Fibroblast of peridontal ligament (primary cell): ENCODE measurements around the gene TUBA4B.
A peak's percentile ranks its signal among the peaks of the same experiment; 100 is the strongest.
"Not testable (repeated sequence)": the region's sequence is repeated elsewhere in the genome, so short reads cannot be mapped to it uniquely, and the experiment has no call there.

Experiments used
- DNase-seq: peaks from one replicate; pipeline ENCODE4 v3.0.0-alpha.2; 2010; ENCODE audit errors: extremely low read depth

TUBA4B gene

DNA sequence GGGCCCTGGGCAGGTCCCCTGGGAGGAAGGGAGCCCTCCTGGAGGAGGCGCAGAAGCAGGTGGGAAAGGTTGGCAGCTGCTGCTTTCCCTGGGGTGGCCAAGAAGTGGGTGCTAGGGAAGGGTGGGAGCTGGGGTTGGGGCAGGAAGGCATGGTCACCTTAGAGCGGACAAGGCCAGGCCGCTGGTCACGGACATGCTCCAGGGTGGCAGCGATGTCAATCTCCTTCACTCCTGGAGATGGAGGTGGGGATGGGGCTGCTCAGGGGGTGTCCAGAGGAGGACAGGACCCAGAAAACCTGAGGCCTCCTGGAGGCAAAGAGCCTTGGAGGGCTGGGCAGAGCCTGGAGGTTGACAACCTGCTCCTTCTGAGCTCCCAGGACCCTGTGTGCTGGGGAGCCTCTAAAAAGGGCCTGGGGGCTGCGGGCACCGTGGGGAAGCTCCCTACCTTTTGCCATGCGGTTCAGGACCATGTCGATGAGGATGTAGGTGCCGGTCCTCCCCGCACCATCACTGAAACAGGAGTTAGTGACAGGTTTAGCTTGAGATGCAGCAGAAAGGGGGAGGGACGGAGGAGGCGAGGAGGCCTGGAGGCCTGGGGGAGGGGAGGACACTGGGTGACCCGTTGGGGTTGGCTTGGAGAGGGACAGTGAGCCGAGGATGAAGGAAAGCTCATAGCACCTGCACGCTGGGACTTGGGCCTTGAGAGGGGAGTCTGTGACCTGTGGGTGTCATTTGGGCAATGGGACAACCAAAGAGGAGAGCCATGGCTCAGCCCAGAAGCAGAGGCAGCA is 37.5 kb downstream of the TUBA4B start:
- no peak for DNase-seq

GRCh38 chr2:219291394-219291793 is 38.4 kb downstream of the TUBA4B start:
- DNase-seq, result no peak

DNA sequence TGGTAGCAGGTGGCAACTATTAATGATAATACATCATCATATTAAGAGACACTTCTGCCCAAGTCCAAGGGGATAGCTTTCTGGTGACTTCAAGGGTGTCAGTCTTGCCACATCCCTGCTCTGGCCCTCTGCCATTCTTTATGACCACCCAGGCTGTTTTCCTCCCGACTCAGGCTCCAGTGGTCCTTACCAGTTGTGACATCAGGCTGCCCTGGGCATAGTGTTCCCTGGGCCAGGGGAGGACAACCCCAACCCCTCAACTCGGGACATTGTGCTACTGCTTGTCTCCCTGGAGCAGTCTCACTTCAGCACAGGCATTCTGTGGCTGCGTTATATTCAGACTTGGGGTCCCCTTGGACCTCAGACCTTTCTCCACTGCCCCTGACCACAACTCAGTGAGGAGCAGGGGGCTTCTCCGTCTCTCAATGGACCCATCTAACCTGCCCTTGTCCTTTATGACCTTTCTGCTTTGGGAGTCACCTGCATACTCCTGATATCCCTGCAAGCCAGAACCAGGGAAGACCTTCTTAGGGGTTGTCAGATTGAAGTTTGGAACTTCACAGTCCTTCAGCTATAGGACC is 39.0 kb downstream of the TUBA4B start:
- DNase-seq, result no peak

DNA sequence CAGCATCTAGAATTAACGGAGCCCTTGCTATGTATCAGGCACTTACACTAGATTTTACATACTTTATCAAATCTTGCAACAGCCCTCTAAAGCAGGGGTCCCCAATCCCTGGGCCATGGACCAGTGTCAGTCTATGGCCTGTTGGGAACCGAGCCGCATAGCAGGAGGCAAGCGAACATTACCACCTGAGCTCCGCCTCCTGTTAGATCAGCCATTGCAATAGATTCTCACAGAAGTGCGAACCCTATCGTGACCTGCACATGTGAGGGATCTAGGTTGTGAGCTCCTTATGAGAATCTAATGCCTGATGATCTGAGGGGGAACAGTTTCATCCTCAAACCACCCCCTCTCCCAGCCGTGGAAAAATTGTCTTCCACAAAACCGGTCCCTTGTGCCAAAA is 39.6 kb downstream of the TUBA4B start:
- no peak for DNase-seq

DNA sequence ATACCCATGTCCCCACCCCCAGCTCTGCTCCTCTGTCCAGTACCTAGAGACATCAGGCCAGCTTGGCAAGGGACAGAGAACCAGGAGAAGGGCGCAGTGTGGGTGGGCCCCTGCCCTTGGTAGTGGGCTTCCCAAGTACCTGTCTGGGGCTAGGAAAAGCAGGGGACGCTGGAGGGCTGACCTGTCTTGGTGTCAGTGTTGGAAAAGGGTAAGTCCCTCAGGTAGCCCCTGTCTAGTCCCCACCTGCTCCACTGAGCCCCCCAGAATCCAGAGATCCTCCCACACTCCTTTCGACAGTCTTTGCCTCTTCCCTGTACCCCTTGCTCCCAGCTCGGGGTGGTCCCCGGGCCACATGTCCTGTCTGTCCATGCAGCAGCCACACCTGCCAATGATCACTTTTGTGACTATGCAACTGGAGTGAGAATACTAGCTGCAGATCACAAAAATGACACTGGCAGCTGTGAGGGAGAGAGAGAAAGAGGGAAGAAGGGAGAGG is 40.7 kb downstream of the TUBA4B start:
- DNase-seq, result no peak

- peak; percentile 69 for DNase-seq
Measured at GRCh38 chr2:219294356-219295351, 41.6 kb downstream of the TUBA4B start.

GRCh38 chr2:219296142-219296541 is 43.1 kb downstream of the TUBA4B start:
- no peak for DNase-seq

DNA sequence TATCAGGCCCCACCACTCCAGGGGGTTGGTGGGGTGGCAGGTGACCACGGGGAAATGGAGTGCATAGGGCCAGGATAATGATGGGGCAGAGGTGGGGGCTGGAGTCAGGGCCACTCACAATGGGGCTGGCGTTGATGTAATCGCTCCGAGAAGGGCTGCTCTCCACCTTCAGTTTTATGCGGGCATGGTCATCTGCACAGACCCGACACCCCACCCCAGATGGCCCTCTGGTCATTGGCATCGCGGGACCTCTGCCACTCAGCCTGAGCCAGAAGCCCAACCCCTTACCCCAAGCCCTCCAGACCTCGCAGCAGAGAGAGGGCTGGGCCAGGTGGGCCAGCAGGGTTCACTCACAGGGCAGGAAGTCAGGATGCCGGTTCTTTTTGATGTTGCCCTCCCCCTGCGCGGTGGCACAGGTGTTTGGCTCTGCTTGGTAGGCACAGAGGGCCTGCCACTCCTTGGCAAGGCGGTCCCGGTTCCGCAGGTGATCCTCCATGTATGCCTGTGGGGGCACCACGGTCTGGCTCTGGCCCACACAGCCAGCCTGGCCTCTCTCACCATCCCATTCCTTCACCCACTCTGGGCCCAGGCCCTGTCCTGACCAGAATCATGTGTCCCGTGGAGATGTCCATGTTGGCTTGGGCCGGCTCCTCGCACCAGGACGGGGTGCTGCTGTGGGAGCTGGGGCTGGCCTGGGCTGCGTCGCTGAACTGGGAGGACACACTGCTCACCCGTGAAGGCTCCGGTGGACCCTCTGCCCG is 43.8 kb downstream of the TUBA4B start:
- DNase-seq, result no peak

DNA sequence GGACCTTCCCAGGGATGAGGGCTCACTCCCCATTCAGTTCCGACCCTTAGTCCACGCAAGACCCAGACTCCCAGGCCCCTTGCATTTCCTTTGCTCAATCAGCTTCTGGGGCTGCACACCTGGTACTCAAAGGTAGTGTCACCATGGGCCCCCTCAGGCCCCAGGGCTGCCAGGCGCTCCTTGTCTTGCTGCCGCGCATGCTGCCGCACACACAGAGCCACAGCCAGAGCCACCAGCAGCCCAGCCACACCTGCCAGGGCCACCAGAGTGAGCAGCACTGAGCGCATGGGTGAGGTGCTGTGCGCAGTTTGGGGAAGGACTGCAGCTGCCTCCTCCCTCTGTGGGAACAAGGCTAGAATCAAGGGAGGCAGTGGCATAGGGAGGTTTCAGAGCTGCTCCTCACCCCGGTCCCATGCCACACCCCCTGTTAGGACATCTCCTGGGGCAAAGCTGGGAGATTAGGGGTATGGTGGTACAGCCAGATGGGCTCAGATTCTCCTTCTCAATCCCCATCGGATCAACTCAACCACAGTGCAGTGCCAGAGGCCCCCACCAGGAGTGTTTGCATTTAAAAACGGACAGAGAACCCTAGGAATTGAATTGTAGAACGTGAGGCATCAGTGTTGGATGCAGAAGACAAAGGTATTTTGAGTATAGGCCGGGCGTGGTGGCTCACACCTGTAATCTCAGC is 44.9 kb downstream of the TUBA4B start:
- DNase-seq, result no peak

DNA sequence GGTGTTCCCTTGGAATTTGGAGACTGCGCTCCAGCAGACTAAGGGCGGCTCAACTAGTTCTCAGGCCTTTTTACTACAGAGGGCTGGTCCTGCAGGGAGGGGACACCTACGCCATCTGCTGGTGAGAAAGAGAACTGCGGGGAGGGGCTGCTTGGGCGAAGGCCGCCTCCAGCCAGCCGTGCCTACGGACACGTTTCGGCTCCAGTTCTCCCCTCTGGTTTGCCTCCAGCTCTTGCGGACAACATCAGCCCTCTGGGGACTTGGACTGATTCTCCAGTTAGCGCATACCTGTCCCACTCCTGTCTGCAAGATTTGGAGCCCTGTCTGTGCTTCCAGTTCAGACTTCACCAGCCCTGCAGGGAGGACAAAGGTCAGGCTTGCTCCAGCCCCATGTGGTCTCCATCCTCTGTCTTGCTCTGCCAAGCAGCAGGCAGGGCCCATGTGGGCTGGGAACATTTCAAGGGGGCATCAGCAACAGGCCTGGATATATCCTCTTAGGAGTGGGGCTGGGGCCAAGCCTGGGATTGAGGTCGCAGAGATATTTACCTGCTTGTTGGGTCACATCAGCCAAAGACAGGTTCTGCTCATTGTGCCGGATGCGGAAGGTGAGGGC is 45.8 kb downstream of the TUBA4B start:
- DNase-seq, result peak; percentile 78

- no peak for DNase-seq
Measured at GRCh38 chr2:219299372-219299760, 46.3 kb downstream of the TUBA4B start.

DNA sequence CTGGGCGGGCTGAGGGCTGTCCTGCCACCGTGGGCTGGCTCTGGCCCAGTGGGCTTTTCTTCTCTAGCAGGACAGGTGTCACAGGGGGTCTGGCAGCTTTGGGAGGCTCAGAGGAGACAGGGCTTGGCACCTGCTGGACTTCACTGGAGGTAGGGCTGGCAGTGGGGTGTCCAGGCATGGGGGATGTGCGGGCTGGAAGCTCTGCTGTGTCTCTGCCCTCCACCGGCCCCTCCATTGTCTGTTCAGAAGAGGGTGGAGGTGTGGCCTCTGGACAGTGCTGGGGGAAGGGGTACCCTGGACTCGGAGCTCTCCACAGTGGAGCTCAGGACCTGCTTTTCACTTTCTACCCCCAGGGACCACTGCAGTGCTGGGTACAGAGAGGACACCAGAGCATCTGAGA is 47.0 kb downstream of the TUBA4B start:
- no peak for DNase-seq

DNA sequence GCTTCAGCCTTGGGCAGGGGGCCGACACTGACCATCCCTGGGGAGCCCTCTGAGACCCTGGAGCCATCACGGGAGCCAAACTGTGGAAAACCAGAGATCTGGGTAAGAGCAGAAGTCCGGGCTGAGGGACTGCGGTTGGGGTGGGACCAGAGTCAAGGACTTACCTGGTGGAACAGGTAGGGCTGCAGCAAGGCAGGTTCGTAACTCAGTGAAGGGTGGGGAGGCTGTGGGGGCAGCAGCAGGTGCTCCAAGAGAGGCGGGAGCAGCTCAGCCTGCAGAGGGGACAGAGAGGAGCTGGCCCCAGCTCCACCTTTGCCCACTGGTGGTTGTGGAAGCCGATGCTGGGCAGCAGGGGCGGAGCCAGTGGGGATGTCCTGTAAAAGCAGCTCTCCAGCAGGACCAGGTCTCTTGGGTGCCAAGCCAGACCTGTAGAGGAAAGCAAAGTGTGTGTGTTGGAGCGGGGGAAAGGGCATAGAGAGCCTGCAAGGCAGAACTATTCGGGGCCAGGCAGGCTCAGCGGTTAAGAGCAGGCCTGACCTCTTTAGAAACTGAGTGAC is 49.4 kb downstream of the TUBA4B start:
- no peak for DNase-seq

DNA sequence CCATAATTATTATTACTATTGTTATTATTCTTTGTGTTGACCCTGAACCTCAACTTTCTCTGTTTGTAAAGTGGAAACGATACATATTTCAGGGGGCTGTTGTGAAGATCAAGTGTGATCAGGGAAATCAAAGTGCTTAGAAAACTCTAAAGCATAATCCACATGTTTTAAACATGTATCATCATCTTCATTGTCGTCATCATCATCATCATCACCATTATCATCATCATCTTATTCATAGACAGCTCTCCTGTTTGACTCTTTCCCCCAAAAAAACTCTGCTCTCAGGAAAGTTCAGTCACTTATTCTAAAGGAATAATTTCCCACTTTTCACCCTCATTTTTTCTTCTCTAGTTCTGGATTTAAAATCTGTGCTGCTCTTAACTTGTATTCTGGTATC is 51.2 kb downstream of the TUBA4B start:
- no peak for DNase-seq

GRCh38 chr2:219306047-219306446 is 53.0 kb downstream of the TUBA4B start:
- DNase-seq, result no peak

DNA sequence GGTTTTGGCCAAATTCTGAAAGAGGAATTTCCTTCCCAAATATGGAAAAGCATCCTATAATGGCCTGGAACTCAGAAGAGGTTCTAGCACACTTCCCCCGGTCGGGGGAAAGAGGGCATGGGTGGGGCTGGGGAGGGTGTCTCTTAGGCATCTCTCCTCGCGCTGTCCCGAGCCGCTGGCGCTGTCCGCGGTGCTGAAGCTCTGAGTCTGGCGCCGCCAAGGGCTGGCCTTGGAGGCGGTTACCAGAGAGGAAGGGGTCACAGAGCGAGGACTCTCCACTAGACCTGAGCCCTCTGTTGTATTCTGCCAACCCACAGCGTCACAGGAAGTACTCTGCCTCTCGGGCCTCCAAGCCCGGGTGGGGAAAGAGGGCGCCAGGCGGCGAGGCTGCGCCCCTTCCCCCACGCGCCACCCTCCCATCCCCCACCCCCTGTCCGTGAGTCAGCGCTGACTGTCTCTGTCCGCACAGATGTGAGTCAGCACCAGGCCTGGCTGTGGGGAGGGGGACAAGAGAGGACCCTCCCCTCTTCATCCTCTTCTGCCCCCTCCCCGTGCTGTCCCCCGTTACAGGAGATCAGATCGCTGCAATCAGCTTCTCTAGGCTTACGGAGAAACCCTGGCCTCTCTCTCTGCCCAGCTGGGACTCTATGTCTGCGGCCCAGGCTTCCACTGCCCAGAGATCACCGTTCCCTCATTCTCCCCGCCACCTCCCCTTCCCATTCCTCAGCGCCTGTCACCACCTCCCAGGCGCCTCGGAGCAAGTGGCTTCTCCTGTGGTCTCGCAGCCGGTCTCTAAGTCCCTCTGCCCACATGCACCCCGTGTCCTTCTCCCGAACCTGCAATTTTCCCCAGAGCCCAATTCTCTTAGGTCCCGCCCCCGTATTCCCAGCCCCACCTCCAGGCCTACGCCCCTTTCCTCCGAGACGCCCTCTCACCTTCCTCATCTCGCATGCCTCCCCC is 55.4 kb downstream of the TUBA4B start:
- peak; percentile 54 for DNase-seq

GRCh38 chr2:219309278-219309677 is 56.2 kb downstream of the TUBA4B start, which contains the start of gene PTPRN:
Gene PTPRN (minus strand): TSS chr2:219309401. CDS start chr2:219309332, 69 bp downstream.
- peak; percentile 31 for DNase-seq

- not testable (repeated sequence) for DNase-seq
Measured at GRCh38 chr2:219312683-219313263, 59.7 kb downstream of the TUBA4B start.
